Colonic mucosa (tissue), 4 donors: ENCODE measurements around the gene MBOAT7. TPM values are rescaled to one million over a fixed set of nuclear protein-coding genes. Genes with fewer than 3 reads are reported as not detected.

ENCODE experiments used
- DNase-seq: peaks from one replicate; pipeline ENCODE4 v3.0.0-alpha.2; 2020
- H3K27ac ChIP-seq: fragments of 200-600 bp; one replicate; pipeline ENCODE4 v1.8.0; 2021
- H3K27me3 ChIP-seq: fragments of 200-600 bp; one replicate; pipeline ENCODE4 v1.8.0; 2021
- H3K36me3 ChIP-seq: fragments of 200-600 bp; one replicate; pipeline ENCODE4 v1.8.0; 2021
- H3K4me1 ChIP-seq: fragments of 200-600 bp; one replicate; pipeline ENCODE4 v1.8.0; 2021; ENCODE audit warnings: mild to moderate bottlenecking
- H3K4me3 ChIP-seq: fragments of 200-600 bp; one replicate; pipeline ENCODE4 v1.8.0; 2021
- H3K9ac ChIP-seq, 2 donors: one replicate each; pipeline ENCODE4 v1.7.0; 2013; ENCODE audit warnings: control low read depth in 2 of 2, low read depth in 2 of 2, low read length in 2 of 2
- H3K9me3 ChIP-seq: fragments of 200-600 bp; one replicate; pipeline ENCODE4 v1.8.0; 2021
- CTCF ChIP-seq: fragments of 200-600 bp; IDR thresholded peaks from one replicate; pipeline ENCODE4 v1.8.0; 2022; ENCODE audit warnings: antibody characterized with exemption, mild to moderate bottlenecking
- intact Hi-C: fragments of 100-400 bp; cut with DNase I; formaldehyde crosslinking; loops from one replicate; pipeline ENCODE4 v1.14.1; 2022
- total RNA-seq, 2 donors: library from RNA; stranded (reverse); fragmentation: NEBNext Ultra II Directional in 1 of 2; extraction: Animal tissue kit (Norgen Biotek cat#: 25700) in 1 of 2; gene quantifications; one replicate each; pipeline ENCODE4 v1.2.1, GENCODE V29; 2021
- donor health status: healthy.
- donor health status: DM: no; HTN: no; CAD: no.
- donor health status: DM: no; HTN: no; CAD: no.

MBOAT7 gene
- total RNA-seq, 2 donors from 2014 or later = 122 to 142 TPM

DNA sequence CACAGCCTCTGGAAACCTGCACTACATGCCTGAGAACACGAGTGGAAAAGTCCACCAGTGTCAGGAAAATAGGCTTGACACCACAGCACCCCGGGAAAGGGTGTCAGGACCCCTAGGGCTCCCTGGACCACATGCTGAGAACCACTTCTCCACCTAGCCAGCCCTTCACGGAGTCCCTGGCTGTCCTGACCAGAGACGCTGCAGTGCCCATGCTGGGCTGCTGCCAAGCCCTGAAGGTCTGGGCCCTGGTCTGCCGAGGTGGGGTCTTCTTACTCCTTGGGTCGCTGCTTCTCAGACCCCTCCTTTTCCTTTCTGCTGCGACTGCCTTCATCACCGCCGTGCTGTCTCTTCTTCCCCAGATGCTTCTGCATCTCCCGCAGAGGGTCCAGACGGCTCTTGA is 32.9 kb downstream of the MBOAT7 start:
- Histone ChIP-seq H3K9ac (no peak overlapping the region), H3K9me3 (no peaks in the 10 kb centered on the region), H3K4me1 (peaks cover 18% of the 10 kb centered on the region), H3K36me3 (peaks cover 31% of the 10 kb centered on the region), H3K27ac (no peak overlapping the region), H3K4me3 (no peak overlapping the region), H3K27me3 (no peaks in the 10 kb centered on the region)
- intact Hi-C loops = no loop called here
- TF ChIP-seq CTCF = no peak
- DNase-seq = no peak

DNA sequence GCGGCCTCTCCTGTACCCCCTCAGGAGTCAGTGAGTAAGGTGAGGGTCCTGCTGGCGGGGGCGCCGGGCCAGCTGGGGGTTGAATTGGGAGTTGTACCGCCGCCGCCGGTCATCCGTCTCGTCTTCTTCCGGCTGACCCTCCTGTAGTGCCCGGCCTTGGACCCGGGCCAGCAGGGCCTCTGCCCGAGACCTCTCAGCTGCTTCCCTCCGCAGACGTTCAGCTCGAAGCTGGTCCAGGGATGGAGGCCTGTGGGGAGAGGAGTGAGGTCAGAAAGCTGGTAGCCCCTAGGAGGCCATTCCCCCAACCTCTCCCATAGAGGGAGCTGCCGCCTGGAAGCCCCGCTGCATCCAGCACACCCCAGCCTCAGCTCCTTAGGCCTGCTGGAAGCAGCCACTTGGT is 33.7 kb downstream of the MBOAT7 start:
- Histone ChIP-seq H3K4me1 (peaks cover 11% of the 10 kb centered on the region), H3K9ac (no peak overlapping the region), H3K9me3 (no peaks in the 10 kb centered on the region), H3K4me3 (no peak overlapping the region), H3K27me3 (no peaks in the 10 kb centered on the region), H3K36me3 (peaks cover 37% of the 10 kb centered on the region), H3K27ac (no peak overlapping the region)
- no peak for TF ChIP-seq CTCF
- intact Hi-C loops = no loop called here
- DNase-seq = no peak

DNA sequence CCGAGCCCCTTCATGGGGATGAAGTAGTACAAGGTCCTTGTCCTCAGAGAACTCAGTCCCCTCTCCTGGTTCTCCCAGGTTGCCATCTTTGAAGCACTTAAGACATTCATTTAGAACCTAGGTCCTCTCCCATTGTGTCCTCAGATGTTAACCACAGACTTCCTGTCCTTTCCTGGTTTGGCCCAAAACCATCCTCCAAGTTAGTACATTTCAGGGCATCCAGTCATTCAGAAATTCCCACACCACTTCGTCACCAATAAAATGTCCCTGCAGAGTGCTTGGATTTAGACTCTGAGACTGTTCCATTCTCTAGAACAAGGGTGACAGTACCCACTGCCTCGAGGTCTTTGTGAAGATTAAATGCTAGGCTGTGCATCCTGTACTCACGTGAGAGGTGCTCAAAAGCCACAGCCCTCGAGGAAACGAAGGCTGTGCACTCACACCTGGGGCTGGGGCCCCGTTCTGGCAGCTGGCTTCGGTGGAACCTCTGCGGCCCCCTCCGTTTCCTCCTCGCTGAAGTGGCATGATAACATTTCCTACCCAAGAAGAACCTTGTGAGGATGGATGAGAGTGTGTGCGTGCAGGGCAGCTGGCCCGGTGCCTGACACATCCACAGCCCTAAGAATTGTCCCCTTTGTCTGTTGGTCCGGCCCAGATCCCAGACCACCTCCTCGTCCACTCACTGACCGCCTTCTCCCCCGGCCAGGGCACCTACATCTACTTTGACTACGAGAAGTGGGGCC is 34.6 kb downstream of the MBOAT7 start:
- intact Hi-C loops = no loop called here
- H3K9me3 ChIP-seq = no peaks in the 10 kb centered on the region
- no peak for TF ChIP-seq CTCF
- no peak overlapping the region for H3K9ac ChIP-seq
- no peaks in the 10 kb centered on the region for H3K27me3 ChIP-seq
- no peak for DNase-seq
- H3K4me1 ChIP-seq = peaks cover 5% of the 10 kb centered on the region
- H3K4me3 ChIP-seq = no peak overlapping the region
- H3K27ac ChIP-seq = no peak overlapping the region
- H3K36me3 ChIP-seq = peaks cover 41% of the 10 kb centered on the region

GRCh38 chr19:54153731-54154326 is 35.6 kb downstream of the MBOAT7 start:
- no peak overlapping the region for H3K27ac ChIP-seq
- no peak overlapping the region for H3K4me3 ChIP-seq
- peaks cover 5% of the 10 kb centered on the region for H3K4me1 ChIP-seq
- DNase-seq = no peak
- no peak for TF ChIP-seq CTCF
- H3K9me3 ChIP-seq = no peaks in the 10 kb centered on the region
- intact Hi-C loops = no loop called here
- H3K27me3 ChIP-seq = no peaks in the 10 kb centered on the region
- H3K9ac ChIP-seq = no peak overlapping the region
- peaks cover 41% of the 10 kb centered on the region for H3K36me3 ChIP-seq

GRCh38 chr19:54152878-54153524 is 36.4 kb downstream of the MBOAT7 start:
- Histone ChIP-seq H3K27me3 (no peaks in the 10 kb centered on the region), H3K4me1 (no peaks in the 10 kb centered on the region), H3K9ac (no peak overlapping the region), H3K4me3 (no peak overlapping the region), H3K27ac (no peak overlapping the region), H3K36me3 (peaks cover 41% of the 10 kb centered on the region), H3K9me3 (no peaks in the 10 kb centered on the region)
- no peak for TF ChIP-seq CTCF
- intact Hi-C loops = no loop called here
- no peak for DNase-seq
